HFFc6 (cell line): Measurements from ENCODE around the gene GALE. TPM values are rescaled to one million over a fixed set of nuclear protein-coding genes. Genes with fewer than 3 reads are reported as not detected.

ENCODE experiments used
- DNase-seq: peaks from one replicate; pipeline ENCODE4 v3.0.0-alpha.2; 2018
- H3K27ac Mint-ChIP-seq: 2 replicates; pipeline ENCODE4 v1.8.0; 2020; ENCODE audit warnings: mild to moderate bottlenecking, mixed read lengths
- H3K27me3 Mint-ChIP-seq: 2 replicates; pipeline ENCODE4 v1.8.0; 2021; ENCODE audit warnings: mild to moderate bottlenecking, moderate library complexity, mixed read lengths; ENCODE audit not compliant: insufficient read depth
- H3K36me3 Mint-ChIP-seq: 2 replicates; pipeline ENCODE4 v1.8.0; 2021; ENCODE audit warnings: low read depth, mixed read lengths
- H3K4me1 Mint-ChIP-seq: 2 replicates; pipeline ENCODE4 v1.8.0; 2020; ENCODE audit warnings: low read depth, mixed read lengths
- H3K4me3 Mint-ChIP-seq: 2 replicates; pipeline ENCODE4 v1.8.0; 2020; ENCODE audit warnings: mild to moderate bottlenecking, moderate library complexity, mixed read lengths
- H3K9me3 Mint-ChIP-seq: 2 replicates; pipeline ENCODE4 v1.8.0; 2020; ENCODE audit warnings: mild to moderate bottlenecking, mixed read lengths
- total RNA-seq, 6 experiments: library from RNA; stranded (reverse); fragmentation: NEBNext Ultra II Directional; extraction: Animal tissue kit (Norgen Biotek cat#: 25700); gene quantifications; 2 replicates in 1 of 6; 3 replicates in 5 of 6; pipeline ENCODE4 v1.2.3, GENCODE V29; 2021
- TF ChIP-seq, protein P1 (sequence below): fragments of 200-600 bp; sonication (generic); IDR thresholded peaks from 2 replicates; pipeline ENCODE4 v1.5.0; 2021; ENCODE audit warnings: antibody characterized with exemption, mild to moderate bottlenecking

GALE gene
- total RNA-seq, 6 experiments from 2014 or later: 30.9 to 34.6 (median 33.5) TPM

DNA sequence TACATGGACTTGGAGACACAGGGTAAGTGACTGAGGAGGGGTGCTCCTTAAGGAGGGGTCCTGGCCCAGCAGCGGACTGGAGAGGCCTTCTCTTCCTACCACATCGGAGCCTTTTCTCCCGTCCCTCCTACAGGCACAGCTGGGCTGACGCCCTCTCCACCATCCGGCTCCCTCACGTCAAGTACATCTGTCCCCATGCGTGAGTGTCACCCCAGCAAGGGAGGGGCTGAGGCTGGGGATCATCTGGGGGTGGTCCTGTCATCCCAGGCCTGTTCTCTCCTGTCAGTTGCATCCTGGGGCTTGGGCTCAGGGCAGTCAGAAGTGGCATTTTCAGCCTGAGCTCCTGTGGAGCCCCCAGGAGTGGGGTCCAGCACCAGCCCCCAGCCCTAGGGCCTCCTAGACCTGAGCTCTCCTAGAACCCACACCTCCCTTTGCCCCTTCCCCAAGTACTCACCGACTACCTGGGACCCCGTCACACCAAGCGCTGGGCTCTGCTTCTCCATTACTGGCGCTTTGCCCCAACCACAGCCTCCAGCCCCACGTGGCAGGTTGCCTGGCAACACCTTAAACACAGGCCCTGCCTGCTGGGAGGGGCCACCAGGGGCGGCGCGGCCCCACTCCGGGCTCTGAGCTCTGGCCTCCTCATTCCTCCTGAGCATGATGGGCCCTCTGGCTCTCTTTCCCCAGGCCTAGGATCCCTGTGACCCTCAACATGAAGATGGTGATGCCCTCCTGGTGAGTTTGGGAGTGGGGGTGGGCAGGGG, 7.4 kb downstream of the GALE start:
- Mint-ChIP-seq H3K27ac (peak overlapping the region; percentile 59), H3K9me3 (no peaks in the 10 kb centered on the region), H3K4me1 (peaks cover 25% of the 10 kb centered on the region), H3K36me3 (peaks cover 5% of the 10 kb centered on the region), H3K4me3 (no peak overlapping the region), H3K27me3 (peaks cover 13% of the 10 kb centered on the region; the same call in 1 of the 2 replicates)
- DNase-seq: no peak
- TF ChIP-seq, protein P1, sequence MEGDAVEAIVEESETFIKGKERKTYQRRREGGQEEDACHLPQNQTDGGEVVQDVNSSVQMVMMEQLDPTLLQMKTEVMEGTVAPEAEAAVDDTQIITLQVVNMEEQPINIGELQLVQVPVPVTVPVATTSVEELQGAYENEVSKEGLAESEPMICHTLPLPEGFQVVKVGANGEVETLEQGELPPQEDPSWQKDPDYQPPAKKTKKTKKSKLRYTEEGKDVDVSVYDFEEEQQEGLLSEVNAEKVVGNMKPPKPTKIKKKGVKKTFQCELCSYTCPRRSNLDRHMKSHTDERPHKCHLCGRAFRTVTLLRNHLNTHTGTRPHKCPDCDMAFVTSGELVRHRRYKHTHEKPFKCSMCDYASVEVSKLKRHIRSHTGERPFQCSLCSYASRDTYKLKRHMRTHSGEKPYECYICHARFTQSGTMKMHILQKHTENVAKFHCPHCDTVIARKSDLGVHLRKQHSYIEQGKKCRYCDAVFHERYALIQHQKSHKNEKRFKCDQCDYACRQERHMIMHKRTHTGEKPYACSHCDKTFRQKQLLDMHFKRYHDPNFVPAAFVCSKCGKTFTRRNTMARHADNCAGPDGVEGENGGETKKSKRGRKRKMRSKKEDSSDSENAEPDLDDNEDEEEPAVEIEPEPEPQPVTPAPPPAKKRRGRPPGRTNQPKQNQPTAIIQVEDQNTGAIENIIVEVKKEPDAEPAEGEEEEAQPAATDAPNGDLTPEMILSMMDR: no peak

DNA sequence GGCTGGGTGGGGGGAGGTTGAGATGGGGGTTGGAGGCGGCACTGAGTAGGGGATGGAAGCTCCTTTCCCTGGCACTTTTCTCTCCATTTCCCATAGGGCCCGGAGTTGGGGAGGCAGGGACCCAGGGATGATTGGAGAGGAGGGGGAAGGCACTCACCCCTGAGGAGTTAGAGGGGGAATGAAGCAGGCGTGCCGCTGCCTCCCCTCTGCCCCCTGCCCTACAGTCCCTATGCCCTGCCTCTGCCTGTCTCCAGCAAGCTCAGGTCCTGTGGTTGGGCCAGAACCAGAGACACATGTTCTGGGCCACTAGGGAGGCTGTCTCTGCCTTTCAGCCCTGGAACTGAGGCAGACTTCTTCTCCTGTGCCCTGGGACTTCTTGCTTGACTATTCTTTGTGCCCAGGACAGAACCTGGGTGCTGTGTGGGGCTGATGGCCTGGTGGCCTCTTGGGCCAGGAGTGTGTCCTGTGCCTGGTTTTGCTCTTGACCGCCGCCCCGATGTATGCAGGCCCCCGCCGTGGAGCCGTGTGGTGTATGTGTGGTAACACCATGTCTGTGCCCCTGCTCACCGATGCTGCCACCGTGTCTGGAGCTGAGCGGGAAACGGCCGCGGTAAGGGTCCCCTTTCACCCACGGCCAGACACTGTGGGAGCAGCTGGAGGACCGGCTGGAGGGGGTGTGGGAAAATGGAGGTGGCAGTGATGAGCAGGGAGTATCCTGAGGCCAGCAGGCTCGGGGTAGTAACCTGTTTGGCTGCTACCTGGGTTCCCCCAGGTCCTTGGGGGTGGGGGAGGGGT, 8.2 kb downstream of the GALE start:
- H3K4me1 Mint-ChIP-seq: peaks cover 34% of the 10 kb centered on the region
- peaks cover 13% of the 10 kb centered on the region for H3K36me3 Mint-ChIP-seq
- peak overlapping the region; percentile 99 for H3K4me3 Mint-ChIP-seq
- TF ChIP-seq, protein P1: no peak
- no peaks in the 10 kb centered on the region for H3K9me3 Mint-ChIP-seq
- peaks cover 14% of the 10 kb centered on the region; the same call in 1 of the 2 replicates for H3K27me3 Mint-ChIP-seq
- no peak for DNase-seq
- H3K27ac Mint-ChIP-seq: peak overlapping the region; percentile 87

DNA sequence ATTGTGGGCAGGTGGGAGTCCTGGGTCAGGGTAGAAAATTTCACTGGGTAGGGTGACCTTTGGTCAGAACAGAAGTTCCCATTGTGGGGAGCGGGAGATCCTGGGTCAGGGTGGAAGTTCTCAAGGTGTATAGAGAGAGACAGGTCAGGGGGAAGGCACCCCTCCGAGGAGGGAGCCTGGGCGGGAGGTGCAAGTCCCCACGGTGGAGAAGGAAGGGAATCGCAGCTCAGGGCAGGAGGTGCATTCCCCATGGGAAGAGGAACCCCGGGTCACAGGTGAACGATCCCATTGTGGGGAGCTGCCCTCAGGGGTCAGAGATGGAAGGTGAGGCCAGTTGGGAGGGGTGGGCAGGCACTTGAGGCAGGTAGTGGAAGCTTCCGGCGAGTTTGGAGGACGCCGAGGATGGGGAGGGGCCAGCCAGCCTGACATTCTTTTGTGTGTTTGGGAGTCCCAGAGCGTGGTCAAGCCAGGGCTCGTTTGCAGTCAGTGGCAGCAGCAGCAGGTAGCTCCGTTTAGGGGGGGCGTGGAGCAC, 9.0 kb downstream of the GALE start:
- TF ChIP-seq, protein P1: no peak
- Mint-ChIP-seq H3K36me3 (peaks cover 18% of the 10 kb centered on the region), H3K4me1 (peaks cover 34% of the 10 kb centered on the region), H3K27me3 (peaks cover 14% of the 10 kb centered on the region; the same call in 1 of the 2 replicates), H3K9me3 (no peaks in the 10 kb centered on the region), H3K27ac (peak overlapping the region; percentile 87), H3K4me3 (peak overlapping the region; percentile 99)
- DNase-seq: no peak

DNA sequence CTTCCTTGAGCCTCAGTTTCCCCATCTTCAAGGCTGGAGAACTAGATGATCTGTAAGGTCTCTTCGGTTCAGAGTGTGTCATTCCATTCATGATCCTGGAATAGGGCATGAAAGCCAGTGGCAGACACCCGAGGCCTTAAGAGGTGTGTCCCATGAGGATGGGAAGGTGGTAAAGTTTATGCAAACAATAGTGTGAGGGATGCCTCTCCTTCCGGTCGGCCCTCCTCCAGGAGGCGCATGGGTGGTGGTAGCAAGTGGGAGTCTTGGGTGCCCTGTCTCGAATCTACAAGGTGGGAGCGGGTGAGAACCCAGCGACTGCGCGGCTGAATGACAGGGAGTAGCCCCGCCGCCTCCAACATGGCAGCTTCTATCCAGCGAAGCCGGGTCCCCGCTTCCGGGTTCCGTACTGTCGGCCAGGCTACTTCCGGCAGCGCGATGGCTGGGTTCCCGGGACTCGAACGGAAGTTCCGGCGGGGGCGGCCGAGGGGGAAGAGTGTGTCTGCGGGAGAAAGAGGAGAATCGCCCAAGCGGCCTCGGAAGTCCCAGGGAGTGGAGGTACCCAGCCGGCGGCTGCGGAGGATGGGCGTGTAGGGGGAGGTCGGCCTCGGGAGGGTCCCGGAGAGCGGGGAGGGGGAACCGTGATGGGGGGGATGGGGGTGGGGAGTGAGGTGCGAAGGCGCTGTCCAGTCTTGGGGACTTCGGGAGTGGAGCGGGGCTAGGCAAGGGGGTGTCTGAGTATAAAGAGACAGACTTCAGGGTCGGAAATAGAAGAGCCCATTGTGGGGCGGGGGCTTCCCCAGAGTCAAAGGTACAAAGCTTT, 9.6 kb downstream of the GALE start, which contains the start of gene LYPLA2:
TSS of gene LYPLA2 (plus strand) at position 450 of the 820 bp plus-strand sequence. CDS start 1,538 bp downstream, outside the sequence.
- Mint-ChIP-seq H3K27me3 (peaks cover 14% of the 10 kb centered on the region; the same call in 1 of the 2 replicates), H3K4me1 (peaks cover 34% of the 10 kb centered on the region), H3K27ac (peak within 1 kb of the TSS; percentile 87), H3K4me3 (peak within 1 kb of the TSS; percentile 99), H3K9me3 (no peaks in the 10 kb centered on the region), H3K36me3 (peaks cover 22% of the 10 kb centered on the region)
- DNase-seq: peak; percentile 85
- TF ChIP-seq, protein P1: peak; percentile 26; the same call in 1 of the 2 replicates

DNA sequence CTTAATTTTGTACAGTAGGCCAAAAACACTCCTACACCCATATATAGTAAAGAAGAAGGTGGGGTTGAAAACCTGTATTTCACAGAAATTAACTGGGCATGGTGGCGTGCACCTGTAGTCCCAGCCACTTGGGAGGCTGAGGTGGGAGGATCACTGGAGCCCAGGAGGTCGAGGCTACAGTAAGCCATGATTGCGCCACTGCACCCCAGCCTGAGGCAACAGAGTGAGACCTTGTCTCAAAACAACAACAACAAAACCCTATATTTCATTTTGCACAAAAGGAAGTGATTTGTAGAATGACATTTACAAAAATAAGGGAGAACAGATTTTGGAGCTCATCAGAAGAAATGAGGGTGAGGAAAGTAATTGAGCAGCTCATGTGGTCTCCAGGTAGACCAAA, 11.9 kb downstream of the GALE start:
- H3K4me3 Mint-ChIP-seq: 0 out of 2 replicates have a peak overlapping the region, but pooled peaks have one; percentile 54
- peaks cover 12% of the 10 kb centered on the region; the same call in 1 of the 2 replicates for H3K27me3 Mint-ChIP-seq
- no peak for DNase-seq
- H3K4me1 Mint-ChIP-seq: peaks cover 34% of the 10 kb centered on the region
- H3K36me3 Mint-ChIP-seq: peaks cover 32% of the 10 kb centered on the region
- H3K27ac Mint-ChIP-seq: peak overlapping the region; percentile 87
- TF ChIP-seq, protein P1: no peak
- H3K9me3 Mint-ChIP-seq: no peaks in the 10 kb centered on the region
